K562 (cell line): ENCODE data around the gene HMGXB3. TPM values are rescaled to one million over a fixed set of nuclear protein-coding genes. Genes with fewer than 3 reads are reported as not detected.

ENCODE experiments used
- ARID2 ChIP-seq: fragments of 450-650 bp; IDR thresholded peaks from 2 replicates; pipeline ENCODE4 v1.6.1; 2017; ENCODE audit warnings: antibody characterized with exemption, mild to moderate bottlenecking
- DMBX1 ChIP-seq: fragments of 250-450 bp; sonication (Bioruptor Pico); IDR thresholded peaks from 2 replicates; pipeline ENCODE4 v1.8.0; 2022; ENCODE audit warnings: inconsistent platforms, mild to moderate bottlenecking, moderate library complexity, borderline replicate concordance
- EZH2 ChIP-seq: IDR thresholded peaks from 2 replicates; pipeline ENCODE4 v1.6.1; 2012; ENCODE audit warnings: low read depth, mild to moderate bottlenecking, inconsistent platforms, low read length, borderline replicate concordance
- FOXJ3 ChIP-seq: sonication (generic); formaldehyde crosslinking; IDR thresholded peaks from 2 replicates; pipeline ENCODE4 v1.4.0; 2020; ENCODE audit warnings: mild to moderate bottlenecking, missing genetic modification reagents
- KAT7 ChIP-seq: sonication (generic); formaldehyde crosslinking; IDR thresholded peaks from 2 replicates; pipeline ENCODE4 v1.8.0; 2022; ENCODE audit warnings: missing genetic modification reagents, mild to moderate bottlenecking, borderline replicate concordance
- MYBL2 ChIP-seq, 2 experiments: fragments of 450-650 bp in 1 of 2; sonication (generic) in 1 of 2; formaldehyde crosslinking in 1 of 2; IDR thresholded peaks; 2 replicates each; pipeline versions ENCODE4 v1.6.1 to v1.8.1; 2017 to 2022; ENCODE audit warnings: borderline replicate concordance in 1 of 2, inconsistent platforms in 1 of 2, low read depth in 1 of 2, mild to moderate bottlenecking in 1 of 2, missing genetic modification reagents in 1 of 2, moderate library complexity in 1 of 2
- RAD21 ChIP-seq, 2 experiments: fragments of 250-450 bp in 1 of 2; fragments of 450-650 bp in 1 of 2; sonication (Bioruptor Pico) in 1 of 2; formaldehyde crosslinking in 1 of 2; IDR thresholded peaks in 1 of 2; conservative IDR thresholded peaks in 1 of 2; 2 replicates each; pipeline versions ENCODE4 v1.4.0 to v1.8.0; 2020 to 2022; ENCODE audit warnings: mild to moderate bottlenecking in 2 of 2, moderate library complexity in 1 of 2
- RHOXF2B ChIP-seq: fragments of 250-450 bp; sonication (Bioruptor Pico); conservative IDR thresholded peaks from 2 replicates; pipeline ENCODE4 v1.5.1; 2021
- SMARCA5 ChIP-seq: fragments of 450-650 bp; IDR thresholded peaks from 2 replicates; pipeline ENCODE4 v1.6.1; 2016
- ZNF431 ChIP-seq: sonication (generic); formaldehyde crosslinking; IDR thresholded peaks from 2 replicates; pipeline ENCODE4 v1.8.0; 2022; ENCODE audit warnings: mild to moderate bottlenecking, missing genetic modification reagents
- polyA plus RNA-seq, 8 experiments: library from polyadenylated mRNA; depleted of rRNA in 4 of 8; stranded (reverse) in 5 of 8; unstranded in 3 of 8; fragments of >200 nt; fragmentation: Nextera tagmentation in 2 of 8; fragmentation: Illumina TruSeq in 1 of 8; extraction: Ambion mirVana in 2 of 8; extraction: Trizol in 1 of 8; gene quantifications; 2 replicates each; pipeline versions ENCODE4 v1.2.1 to v1.2.3, GENCODE V29; 2011 to 2014; ENCODE audit warnings: inconsistent platforms in 1 of 8, missing spikeins in 1 of 8
- total RNA-seq, 7 experiments: library from RNA; depleted of rRNA in 6 of 7; stranded (reverse); fragments of >200 nt in 6 of 7; fragmentation: Illumina TruSeq in 2 of 7; extraction: Trizol in 2 of 7; gene quantifications; 2 replicates each; pipeline versions ENCODE4 v1.2.1 to v1.2.3, GENCODE V29; 2011 to 2021; ENCODE audit warnings: low replicate concordance in 1 of 7
- TF ChIP-seq, protein P1 (sequence below): fragments of 450-650 bp; IDR thresholded peaks from 2 replicates; pipeline ENCODE4 v1.6.1; 2016; ENCODE audit warnings: low read depth
- TF ChIP-seq, protein P2 (sequence below): fragments of 150-350 bp; IDR thresholded peaks from 2 replicates; pipeline ENCODE4 v1.6.1; 2014; ENCODE audit warnings: low read depth, mild to moderate bottlenecking, low read length, borderline replicate concordance
- TF ChIP-seq, protein P3 (sequence below): sonication (generic); formaldehyde crosslinking; IDR thresholded peaks from 2 replicates; pipeline ENCODE4 v1.9.0; 2022; ENCODE audit warnings: mild to moderate bottlenecking, missing genetic modification reagents

HMGXB3 gene
- total and polyA plus RNA-seq, 9 of the 15 experiments (the other 6 are each of a cell fraction or from before 2014, with no cell fraction given), result 1.8 to 44.1 (median 32.2) TPM

DNA sequence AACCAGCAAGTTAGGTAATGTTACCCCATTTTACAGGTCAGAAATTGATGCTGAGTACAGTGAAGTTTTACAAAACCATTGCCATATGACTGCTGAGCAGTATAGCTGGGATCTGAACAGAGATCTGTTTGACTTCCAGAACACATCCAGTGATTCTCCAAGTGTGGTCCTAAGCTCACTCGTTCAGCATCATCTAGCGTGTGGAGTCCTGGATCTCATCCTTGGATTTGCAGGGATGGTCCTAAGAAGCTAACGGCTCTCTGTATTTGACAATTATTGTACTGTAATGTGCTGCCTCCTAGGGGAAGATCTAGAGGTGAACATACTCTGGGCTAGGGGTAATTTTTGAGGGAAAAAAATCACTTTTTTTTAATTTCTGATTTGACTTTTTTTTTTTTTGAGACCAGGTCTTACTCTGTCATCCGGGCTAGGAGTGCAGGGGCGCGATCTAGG lies 38.6 kb upstream of the HMGXB3 start (continued):
- TF ChIP-seq, protein P1, sequence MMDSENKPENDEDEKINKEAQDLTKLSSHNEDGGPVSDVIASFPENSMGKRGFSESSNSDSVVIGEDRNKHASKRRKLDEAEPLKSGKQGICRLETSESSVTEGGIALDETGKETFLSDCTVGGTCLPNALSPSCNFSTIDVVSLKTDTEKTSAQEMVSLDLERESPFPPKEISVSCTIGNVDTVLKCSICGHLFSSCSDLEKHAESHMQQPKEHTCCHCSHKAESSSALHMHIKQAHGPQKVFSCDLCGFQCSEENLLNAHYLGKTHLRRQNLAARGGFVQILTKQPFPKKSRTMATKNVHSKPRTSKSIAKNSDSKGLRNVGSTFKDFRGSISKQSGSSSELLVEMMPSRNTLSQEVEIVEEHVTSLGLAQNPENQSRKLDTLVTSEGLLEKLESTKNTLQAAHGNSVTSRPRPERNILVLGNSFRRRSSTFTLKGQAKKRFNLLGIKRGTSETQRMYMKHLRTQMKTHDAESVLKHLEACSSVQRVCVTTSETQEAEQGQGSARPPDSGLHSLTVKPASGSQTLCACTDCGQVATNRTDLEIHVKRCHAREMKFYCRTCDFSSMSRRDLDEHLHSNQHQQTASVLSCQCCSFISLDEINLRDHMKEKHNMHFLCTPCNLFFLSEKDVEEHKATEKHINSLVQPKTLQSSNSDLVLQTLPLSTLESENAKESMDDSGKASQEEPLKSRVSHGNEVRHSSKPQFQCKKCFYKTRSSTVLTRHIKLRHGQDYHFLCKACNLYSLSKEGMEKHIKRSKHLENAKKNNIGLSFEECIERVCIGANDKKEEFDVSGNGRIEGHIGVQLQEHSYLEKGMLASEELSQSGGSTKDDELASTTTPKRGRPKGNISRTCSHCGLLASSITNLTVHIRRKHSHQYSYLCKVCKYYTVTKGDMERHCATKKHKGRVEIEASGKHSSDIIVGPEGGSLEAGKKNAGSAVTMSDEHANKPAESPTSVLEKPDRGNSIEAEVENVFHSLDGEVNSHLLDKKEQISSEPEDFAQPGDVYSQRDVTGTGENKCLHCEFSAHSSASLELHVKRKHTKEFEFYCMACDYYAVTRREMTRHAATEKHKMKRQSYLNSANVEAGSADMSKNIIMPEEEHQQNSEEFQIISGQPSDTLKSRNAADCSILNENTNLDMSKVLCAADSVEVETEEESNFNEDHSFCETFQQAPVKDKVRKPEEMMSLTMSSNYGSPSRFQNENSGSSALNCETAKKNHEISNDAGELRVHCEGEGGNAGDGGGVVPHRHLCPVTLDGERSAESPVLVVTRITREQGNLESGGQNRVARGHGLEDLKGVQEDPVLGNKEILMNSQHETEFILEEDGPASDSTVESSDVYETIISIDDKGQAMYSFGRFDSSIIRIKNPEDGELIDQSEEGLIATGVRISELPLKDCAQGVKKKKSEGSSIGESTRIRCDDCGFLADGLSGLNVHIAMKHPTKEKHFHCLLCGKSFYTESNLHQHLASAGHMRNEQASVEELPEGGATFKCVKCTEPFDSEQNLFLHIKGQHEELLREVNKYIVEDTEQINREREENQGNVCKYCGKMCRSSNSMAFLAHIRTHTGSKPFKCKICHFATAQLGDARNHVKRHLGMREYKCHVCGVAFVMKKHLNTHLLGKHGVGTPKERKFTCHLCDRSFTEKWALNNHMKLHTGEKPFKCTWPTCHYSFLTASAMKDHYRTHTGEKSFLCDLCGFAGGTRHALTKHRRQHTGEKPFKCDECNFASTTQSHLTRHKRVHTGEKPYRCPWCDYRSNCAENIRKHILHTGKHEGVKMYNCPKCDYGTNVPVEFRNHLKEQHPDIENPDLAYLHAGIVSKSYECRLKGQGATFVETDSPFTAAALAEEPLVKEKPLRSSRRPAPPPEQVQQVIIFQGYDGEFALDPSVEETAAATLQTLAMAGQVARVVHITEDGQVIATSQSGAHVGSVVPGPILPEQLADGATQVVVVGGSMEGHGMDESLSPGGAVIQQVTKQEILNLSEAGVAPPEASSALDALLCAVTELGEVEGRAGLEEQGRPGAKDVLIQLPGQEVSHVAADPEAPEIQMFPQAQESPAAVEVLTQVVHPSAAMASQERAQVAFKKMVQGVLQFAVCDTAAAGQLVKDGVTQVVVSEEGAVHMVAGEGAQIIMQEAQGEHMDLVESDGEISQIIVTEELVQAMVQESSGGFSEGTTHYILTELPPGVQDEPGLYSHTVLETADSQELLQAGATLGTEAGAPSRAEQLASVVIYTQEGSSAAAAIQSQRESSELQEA, result no peak
- TF ChIP-seq, protein P2, sequence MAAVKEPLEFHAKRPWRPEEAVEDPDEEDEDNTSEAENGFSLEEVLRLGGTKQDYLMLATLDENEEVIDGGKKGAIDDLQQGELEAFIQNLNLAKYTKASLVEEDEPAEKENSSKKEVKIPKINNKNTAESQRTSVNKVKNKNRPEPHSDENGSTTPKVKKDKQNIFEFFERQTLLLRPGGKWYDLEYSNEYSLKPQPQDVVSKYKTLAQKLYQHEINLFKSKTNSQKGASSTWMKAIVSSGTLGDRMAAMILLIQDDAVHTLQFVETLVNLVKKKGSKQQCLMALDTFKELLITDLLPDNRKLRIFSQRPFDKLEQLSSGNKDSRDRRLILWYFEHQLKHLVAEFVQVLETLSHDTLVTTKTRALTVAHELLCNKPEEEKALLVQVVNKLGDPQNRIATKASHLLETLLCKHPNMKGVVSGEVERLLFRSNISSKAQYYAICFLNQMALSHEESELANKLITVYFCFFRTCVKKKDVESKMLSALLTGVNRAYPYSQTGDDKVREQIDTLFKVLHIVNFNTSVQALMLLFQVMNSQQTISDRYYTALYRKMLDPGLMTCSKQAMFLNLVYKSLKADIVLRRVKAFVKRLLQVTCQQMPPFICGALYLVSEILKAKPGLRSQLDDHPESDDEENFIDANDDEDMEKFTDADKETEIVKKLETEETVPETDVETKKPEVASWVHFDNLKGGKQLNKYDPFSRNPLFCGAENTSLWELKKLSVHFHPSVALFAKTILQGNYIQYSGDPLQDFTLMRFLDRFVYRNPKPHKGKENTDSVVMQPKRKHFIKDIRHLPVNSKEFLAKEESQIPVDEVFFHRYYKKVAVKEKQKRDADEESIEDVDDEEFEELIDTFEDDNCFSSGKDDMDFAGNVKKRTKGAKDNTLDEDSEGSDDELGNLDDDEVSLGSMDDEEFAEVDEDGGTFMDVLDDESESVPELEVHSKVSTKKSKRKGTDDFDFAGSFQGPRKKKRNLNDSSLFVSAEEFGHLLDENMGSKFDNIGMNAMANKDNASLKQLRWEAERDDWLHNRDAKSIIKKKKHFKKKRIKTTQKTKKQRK, result no peak
- TF ChIP-seq FOXJ3 (CRISPR knock-in tag) (no peak), DMBX1 (no peak), ZNF431 (CRISPR knock-in tag) (no peak), RAD21 (CRISPR knock-in tag; conservative IDR thresholded peaks at IDR 0.05 in 1 of 2, IDR thresholded peaks at IDR 0.05 in 1 of 2) (peak; percentile 70 to 79), SMARCA5 (no peak), ARID2 (peak; percentile 38; the same call in 1 of the 2 replicates), RHOXF2B (no peak), EZH2 (no peak), MYBL2 (IDR thresholded peaks at IDR 0.05; ENCODE audit: low read depth) (no peak), MYBL2 (CRISPR knock-in tag; IDR thresholded peaks at IDR 0.05; ENCODE audit: borderline replicate concordance) (no peak), KAT7 (no peak)
- TF ChIP-seq, protein P3, sequence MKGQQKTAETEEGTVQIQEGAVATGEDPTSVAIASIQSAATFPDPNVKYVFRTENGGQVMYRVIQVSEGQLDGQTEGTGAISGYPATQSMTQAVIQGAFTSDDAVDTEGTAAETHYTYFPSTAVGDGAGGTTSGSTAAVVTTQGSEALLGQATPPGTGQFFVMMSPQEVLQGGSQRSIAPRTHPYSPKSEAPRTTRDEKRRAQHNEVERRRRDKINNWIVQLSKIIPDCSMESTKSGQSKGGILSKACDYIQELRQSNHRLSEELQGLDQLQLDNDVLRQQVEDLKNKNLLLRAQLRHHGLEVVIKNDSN (CRISPR knock-in tag), result no peak
